GM18867 (cell line): ENCODE results near the gene TTC5.
A peak's percentile ranks its signal among the peaks of the same experiment; 100 is the strongest.
"Not testable (repeated sequence)": the region's sequence is repeated elsewhere in the genome, so short reads cannot be mapped to it uniquely, and the experiment has no call there.

Experiments
- ATAC-seq: cut with Tn5 transposase; IDR thresholded peaks from one replicate; pipeline ENCODE4 v1.9.1; 2021; ENCODE audit warnings: mild to moderate bottlenecking, moderate library complexity; ENCODE audit not compliant: unreplicated experiment

TTC5 gene

DNA sequence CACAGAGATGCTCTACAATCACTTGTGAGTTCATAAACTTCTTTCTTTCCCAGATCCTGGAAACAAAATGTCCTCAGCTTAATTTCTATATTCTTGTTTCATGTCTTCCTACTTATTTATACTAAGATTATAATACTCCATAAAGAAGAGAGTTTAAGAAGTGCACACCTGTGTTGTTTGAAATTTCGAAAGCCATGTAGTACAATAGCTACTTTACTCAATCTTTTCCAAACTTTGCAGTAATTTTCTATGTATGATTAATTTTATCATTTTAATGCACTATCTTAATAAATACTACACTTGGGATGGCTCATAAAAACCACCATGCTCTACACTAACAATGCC, 300 bp upstream of the TTC5 start:
- ATAC-seq = no peak

DNA sequence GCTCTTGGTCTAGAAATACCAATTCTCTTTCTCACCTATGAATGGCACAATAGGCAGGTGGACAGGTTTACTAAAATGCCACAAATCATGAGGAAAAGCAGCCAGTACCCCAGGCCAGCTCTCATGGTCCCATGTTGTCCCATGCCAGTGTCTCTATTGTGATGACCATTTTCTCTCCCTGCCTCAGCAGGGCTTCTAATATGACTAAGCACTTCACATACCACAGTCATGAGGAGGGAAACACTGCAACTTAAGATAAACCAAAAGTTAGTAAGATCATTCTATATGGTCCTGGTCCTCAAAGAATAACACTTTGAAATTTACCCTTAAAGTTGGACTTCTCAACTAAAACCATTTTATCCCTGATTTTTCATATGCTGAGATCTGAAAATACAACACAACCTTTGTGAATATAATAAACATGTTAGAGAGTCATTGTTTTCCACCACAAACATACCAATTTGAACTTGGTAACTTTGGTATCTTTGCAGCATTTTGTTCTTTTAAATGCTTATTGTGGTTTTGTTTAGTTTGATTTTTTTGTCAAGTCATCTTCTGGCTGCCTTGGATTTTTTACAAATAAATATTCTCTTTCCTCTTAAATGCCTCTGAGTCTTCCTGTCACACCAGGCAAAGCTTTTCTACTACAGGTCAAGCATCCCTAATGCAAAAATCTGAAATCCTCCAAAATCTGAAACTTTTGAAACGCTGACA, 3.6 kb downstream of the TTC5 start:
- ATAC-seq = no peak

DNA sequence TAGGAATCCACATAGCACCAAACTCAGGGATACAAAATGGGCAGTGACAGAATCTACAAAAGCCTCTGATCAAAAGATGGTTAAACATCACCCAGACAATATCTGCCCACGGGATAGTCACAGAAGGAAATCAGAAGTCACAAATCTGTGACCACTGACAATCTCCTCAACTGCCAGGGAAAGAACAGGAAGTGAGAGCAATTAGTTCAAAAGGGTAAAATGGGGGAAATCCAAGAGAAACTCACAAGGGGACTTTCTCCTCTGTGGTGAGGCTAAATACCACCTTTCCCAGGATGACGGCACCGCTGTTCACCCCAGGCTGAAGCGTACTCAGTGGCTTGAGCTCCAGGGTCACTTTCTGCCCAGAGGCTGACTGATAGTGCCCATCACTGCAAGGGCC, 10.7 kb downstream of the TTC5 start:
- peak; percentile 84 for ATAC-seq

DNA sequence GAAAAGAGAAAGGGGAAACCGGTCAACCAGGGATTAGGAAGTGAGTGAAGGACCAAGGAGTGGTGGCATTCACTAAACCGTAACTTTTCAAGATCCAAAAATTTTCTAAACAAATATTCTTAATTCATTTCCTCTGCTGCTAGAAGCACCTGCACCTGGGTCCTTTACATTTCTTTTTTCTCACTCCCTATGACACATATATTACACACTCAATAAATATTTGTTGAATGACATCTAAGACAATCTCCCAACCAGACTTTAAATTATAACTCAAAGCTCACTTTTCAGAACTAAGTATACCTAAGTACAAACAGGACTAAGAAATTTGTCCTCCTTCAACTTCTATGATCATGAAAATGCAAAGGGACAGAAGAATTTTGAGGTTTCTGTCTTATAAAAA, 11.1 kb downstream of the TTC5 start:
- no peak for ATAC-seq

DNA sequence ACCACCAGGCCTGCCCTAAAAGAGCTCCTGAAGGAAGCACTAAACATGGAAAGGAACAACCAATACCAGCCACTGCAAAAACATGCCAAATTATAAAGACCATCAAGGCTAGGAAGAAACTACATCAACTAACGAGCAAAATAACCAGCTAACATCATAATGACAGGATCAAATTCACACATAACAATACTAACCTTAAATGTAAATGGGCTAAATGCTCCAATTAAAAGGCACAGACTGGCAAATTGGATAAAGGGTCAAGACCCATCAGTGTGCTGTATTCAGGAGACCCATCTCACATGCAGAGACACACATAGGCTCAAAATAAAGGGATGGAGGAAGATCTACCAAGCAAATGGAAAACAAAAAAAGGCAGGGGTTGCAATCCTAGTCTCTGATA, 23.8 kb downstream of the TTC5 start:
- ATAC-seq = not testable (repeated sequence)

DNA sequence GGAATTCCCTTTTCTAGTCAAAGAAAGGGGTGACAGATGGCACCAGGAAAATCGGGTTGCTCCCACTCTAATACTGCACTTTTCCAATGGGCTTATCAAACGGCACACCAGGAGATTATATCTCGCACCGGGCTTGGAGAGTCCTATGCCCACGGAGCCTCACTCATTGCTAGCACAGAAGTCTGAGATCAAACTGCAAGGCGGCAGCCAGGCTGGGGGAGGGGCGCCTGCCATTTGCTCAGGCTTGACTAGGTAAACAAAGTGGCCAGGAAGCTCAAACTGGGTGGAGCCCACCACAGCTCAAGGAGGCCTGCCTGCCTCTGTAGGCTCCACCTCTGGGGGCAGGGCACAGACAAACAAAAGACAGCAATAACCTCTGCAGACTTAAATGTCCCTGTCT, 25.5 kb downstream of the TTC5 start:
- not testable (repeated sequence) for ATAC-seq

DNA sequence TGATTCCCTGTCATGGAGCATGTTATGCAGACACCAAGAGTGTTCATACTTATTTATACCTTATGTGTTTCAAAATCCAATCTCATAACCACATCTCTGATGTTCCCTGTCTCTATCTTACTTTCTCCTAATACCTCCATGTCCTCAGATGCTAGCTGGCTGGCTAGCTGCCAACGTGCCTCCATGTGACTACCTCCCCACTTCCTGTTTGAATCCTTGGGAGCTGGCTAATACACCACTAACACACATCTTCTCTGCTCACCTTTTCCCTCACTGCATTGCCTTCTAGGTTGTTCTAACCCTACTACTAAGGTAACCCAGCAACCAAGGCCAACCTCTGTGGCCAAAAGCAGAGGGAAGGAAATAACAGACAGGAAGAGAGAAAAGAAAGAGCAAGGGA, 27.3 kb downstream of the TTC5 start:
- no peak for ATAC-seq

DNA sequence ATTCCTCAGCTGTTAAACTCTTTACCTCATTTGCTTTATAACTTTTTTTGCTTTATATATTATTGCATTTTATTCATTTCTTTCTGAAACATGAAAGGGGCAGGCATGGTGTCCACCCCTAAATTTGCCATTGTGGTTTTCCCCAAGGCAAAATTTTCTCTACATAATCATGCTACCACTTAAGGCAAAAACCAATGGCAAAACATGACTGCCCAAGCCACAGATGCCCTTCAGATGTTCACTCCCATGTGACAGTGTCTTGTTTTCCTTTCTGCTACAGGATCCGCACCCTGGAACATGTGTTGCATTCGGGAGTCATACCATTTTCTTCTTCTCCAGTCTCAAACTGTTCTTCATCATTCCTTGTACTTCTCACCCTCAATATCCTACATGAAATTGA, 28.3 kb downstream of the TTC5 start:
- no peak for ATAC-seq

DNA sequence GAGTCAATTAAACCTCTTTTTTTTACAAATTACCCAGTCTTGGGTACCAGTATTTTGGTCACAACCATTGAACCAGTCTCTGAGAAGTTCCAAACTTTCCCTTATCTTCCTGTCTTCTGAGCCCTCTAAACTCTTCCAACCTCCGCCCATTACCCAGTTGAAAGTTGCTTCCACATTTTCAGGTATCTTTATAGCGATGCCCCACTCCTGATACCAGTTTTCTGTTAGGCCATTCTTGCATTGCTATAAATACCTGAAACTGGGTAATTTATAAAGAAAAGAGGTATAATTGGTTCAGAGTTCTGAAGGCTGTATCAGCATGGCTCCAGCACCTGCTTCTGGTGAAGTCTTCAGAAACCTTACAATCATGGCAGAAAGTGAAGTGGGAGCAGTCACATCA, 31.7 kb downstream of the TTC5 start:
- ATAC-seq = no peak

DNA sequence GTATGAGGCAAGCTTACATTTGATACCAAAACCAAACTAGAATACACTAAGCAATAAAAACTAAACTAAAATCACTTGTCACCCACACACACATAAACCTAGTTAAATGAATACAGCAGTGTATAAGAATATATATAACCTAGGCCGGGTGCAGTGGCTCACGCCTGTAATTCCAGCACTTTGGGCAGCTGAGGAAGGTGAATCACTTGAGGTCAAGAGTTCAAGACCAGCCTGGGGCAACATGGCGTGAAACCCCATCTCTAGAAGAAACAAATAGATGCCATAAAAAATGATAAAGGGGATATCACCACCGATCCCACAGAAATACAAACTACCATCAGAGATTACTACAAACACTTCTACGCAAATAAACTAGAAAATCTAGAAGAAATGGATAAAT, 41.4 kb downstream of the TTC5 start:
- not testable (repeated sequence) for ATAC-seq

DNA sequence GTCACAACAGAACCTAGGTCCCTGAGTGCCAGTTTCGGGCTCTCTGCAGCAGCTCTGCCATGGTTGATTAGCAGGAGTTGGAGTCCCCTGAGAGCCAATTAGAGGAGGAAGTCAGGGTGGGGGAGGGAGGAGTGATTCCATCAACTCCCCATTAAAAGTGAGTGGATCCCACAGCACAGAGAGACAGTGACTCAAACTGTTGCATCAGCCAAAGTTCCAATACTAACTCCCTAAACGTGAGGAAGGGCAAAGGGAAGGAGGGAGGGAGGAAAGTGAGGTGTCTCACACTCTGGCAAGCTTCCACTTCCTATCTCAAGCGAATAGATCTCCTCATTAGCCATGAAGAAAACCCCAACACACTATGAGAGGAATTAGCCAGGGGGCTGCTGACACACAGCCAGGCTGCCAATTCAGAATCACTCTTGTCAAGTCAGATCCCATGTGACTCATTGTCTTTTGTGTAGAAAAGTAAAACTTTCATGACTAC, 43.1 kb downstream of the TTC5 start:
- ATAC-seq = no peak

DNA sequence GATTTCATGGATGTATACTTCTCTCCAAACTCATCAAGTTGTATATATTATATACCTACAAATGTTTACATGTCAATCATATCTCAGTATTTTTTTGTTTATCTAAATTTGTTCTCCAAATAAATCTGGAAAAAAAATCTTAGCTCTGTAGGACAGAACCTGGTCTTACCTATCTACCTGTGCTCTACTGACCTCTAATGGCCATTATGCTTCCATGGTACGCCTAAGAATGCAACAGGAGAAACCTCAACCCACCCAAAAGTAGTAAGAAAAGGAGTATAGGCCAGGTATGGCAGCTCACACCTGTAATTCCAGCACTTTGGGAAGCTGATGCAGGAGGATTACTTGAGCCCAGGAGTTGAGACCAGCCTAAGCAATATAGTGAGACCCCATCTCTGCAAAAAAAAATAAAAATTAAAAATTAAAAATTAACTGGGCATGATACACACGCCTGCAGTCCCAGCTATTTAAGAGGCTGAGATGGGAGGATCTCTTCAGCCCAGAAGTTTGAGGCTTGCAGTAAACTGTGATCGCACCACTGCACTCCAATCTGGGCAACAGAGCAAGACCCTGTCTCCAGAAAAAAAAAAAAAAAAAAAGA, 58.0 kb downstream of the TTC5 start:
- ATAC-seq = no peak
